Astrocyte (in vitro differentiated cells and primary cell): ENCODE results near the gene CPTP. TPM values are rescaled to one million over a fixed set of nuclear protein-coding genes. Genes with fewer than 3 reads are reported as not detected.

Source experiments
- DNase-seq: peaks from one replicate; pipeline ENCODE4 v3.0.0-alpha.2; 2010; ENCODE audit warnings: low read depth
- FAIRE-seq: peaks from 2 replicates; lab custom pipeline; 2011; peaks lifted over from hg19 to GRCh38; lab: Jason Lieb, UNC
- H2AFZ ChIP-seq: 2 replicates; pipeline ENCODE4 v1.6.0; 2012; ENCODE audit warnings: low read depth, low read length, inconsistent platforms
- H3K27ac ChIP-seq: 2 replicates; pipeline ENCODE4 v1.5.1; 2011; ENCODE audit warnings: low read depth, low read length, inconsistent platforms
- H3K27me3 ChIP-seq: 2 replicates; pipeline ENCODE4 v1.6.0; 2011; ENCODE audit warnings: low read length, inconsistent platforms; ENCODE audit not compliant: insufficient read depth
- H3K36me3 ChIP-seq: 2 replicates; pipeline ENCODE4 v1.5.1; 2011; ENCODE audit warnings: low read length, inconsistent platforms; ENCODE audit not compliant: insufficient read depth
- H3K4me1 ChIP-seq: 2 replicates; pipeline ENCODE4 v1.5.1; 2011; ENCODE audit warnings: low read length, inconsistent platforms; ENCODE audit not compliant: insufficient read depth
- H3K4me2 ChIP-seq: 2 replicates; pipeline ENCODE4 v1.6.0; 2012; ENCODE audit warnings: low read length, inconsistent platforms
- H3K4me3 ChIP-seq: 2 replicates; pipeline ENCODE4 v1.5.1; 2011; ENCODE audit warnings: low read depth, mild to moderate bottlenecking, low read length, inconsistent platforms; ENCODE audit not compliant: insufficient read depth
- H3K79me2 ChIP-seq: 2 replicates; pipeline ENCODE4 v1.6.0; 2012; ENCODE audit warnings: mild to moderate bottlenecking, low read length, inconsistent platforms; ENCODE audit not compliant: insufficient read depth
- H3K9ac ChIP-seq: 2 replicates; pipeline ENCODE4 v1.6.0; 2012; ENCODE audit warnings: mild to moderate bottlenecking, low read length, inconsistent platforms
- H3K9me3 ChIP-seq: 2 replicates; pipeline ENCODE4 v1.5.1; 2012; ENCODE audit warnings: low read depth, mild to moderate bottlenecking, low read length, inconsistent platforms; ENCODE audit not compliant: insufficient read depth
- H4K20me1 ChIP-seq: 2 replicates; pipeline ENCODE4 v1.6.0; 2012; ENCODE audit warnings: low read length, inconsistent platforms; ENCODE audit not compliant: insufficient read depth
- H3K27ac Mint-ChIP-seq: one replicate; pipeline ENCODE4 v1.8.0; 2021; ENCODE audit warnings: mild to moderate bottlenecking, mixed read lengths; ENCODE audit not compliant: unreplicated experiment
- H3K27me3 Mint-ChIP-seq: one replicate; pipeline ENCODE4 v1.8.0; 2021; ENCODE audit warnings: low read depth, mixed read lengths; ENCODE audit not compliant: unreplicated experiment
- H3K36me3 Mint-ChIP-seq: one replicate; pipeline ENCODE4 v1.8.0; 2021; ENCODE audit warnings: low read depth, mixed read lengths; ENCODE audit not compliant: unreplicated experiment
- H3K4me1 Mint-ChIP-seq: one replicate; pipeline ENCODE4 v1.8.0; 2021; ENCODE audit warnings: low read depth, mixed read lengths; ENCODE audit not compliant: unreplicated experiment
- H3K4me3 Mint-ChIP-seq: one replicate; pipeline ENCODE4 v1.8.0; 2021; ENCODE audit warnings: mild to moderate bottlenecking, moderate library complexity, mixed read lengths; ENCODE audit not compliant: unreplicated experiment
- H3K9me3 Mint-ChIP-seq: one replicate; pipeline ENCODE4 v1.8.0; 2021; ENCODE audit warnings: mild to moderate bottlenecking, mixed read lengths; ENCODE audit not compliant: unreplicated experiment
- CTCF ChIP-seq: IDR thresholded peaks from 2 replicates; pipeline ENCODE4 v1.5.1; 2011; ENCODE audit warnings: low read depth, mild to moderate bottlenecking, inconsistent platforms, low read length, moderate library complexity; ENCODE audit not compliant: insufficient read depth
- EZH2 ChIP-seq: IDR thresholded peaks from 2 replicates; pipeline ENCODE4 v1.6.1; 2012; ENCODE audit warnings: mild to moderate bottlenecking, low read length, inconsistent platforms; ENCODE audit not compliant: insufficient read depth
- total RNA-seq: library from RNA; stranded (reverse); gene quantifications from 2 replicates; pipeline ENCODE4 v1.2.1, GENCODE V29; 2021

CPTP gene
- total RNA-seq, 1 donor from 2014 or later: 28.5 TPM

- FAIRE-seq (no peak), DNase-seq (no peak)
- Mint-ChIP-seq H3K36me3 (no peaks in the 10 kb centered on the region), H3K27ac (no peak overlapping the region), H3K9me3 (no peaks in the 10 kb centered on the region), H3K27me3 (peaks cover 2% of the 10 kb centered on the region), H3K4me3 (no peak overlapping the region), H3K4me1 (peaks cover 3% of the 10 kb centered on the region)
- Histone ChIP-seq H3K4me2 (no peak overlapping the region), H3K79me2 (no peaks in the 10 kb centered on the region), H3K27ac (no peak overlapping the region), H3K36me3 (no peaks in the 10 kb centered on the region), H2AFZ (no peak overlapping the region), H3K4me1 (peaks cover 9% of the 10 kb centered on the region), H3K9ac (no peak overlapping the region), H3K9me3 (no peaks in the 10 kb centered on the region), H4K20me1 (no peaks in the 10 kb centered on the region), H3K27me3 (no peaks in the 10 kb centered on the region), H3K4me3 (no peak overlapping the region)
- TF ChIP-seq CTCF (no peak), EZH2 (no peak)
These were observed 43.7 kb upstream of the CPTP start for GRCh38 chr1:1280782-1281481.

- no peak for FAIRE-seq
- H3K4me2 ChIP-seq: no peak overlapping the region
These were observed 42.9 kb upstream of the CPTP start for GRCh38 chr1:1281533-1282321.

More at GRCh38 chr1:1281533-1282321, 42.9 kb upstream of the CPTP start:
- H3K9me3 Mint-ChIP-seq: no peaks in the 10 kb centered on the region
- no peaks in the 10 kb centered on the region for H3K36me3 ChIP-seq
- no peaks in the 10 kb centered on the region for H3K9me3 ChIP-seq
- H3K9ac ChIP-seq: peak overlapping the region; percentile 40
- H3K27ac ChIP-seq: no peak overlapping the region
- no peak overlapping the region for H2AFZ ChIP-seq
- no peaks in the 10 kb centered on the region for H3K79me2 ChIP-seq
- no peaks in the 10 kb centered on the region for H3K4me1 Mint-ChIP-seq
- H3K27me3 Mint-ChIP-seq: peaks cover 2% of the 10 kb centered on the region
- H4K20me1 ChIP-seq: no peaks in the 10 kb centered on the region
- TF ChIP-seq CTCF: no peak
- TF ChIP-seq EZH2: no peak
- H3K36me3 Mint-ChIP-seq: no peaks in the 10 kb centered on the region
- H3K4me1 ChIP-seq: peaks cover 6% of the 10 kb centered on the region
- H3K4me3 ChIP-seq: no peak overlapping the region
- no peaks in the 10 kb centered on the region for H3K27me3 ChIP-seq
- no peak overlapping the region for H3K4me3 Mint-ChIP-seq
- DNase-seq: peak; percentile 54
- no peak overlapping the region for H3K27ac Mint-ChIP-seq
